SH-SY5Y (cell line): ENCODE results near the gene C4BPB.

Experiments
- GATA2 ChIP-seq: IDR thresholded peaks from 2 replicates; pipeline ENCODE4 v1.6.1; 2011; ENCODE audit warnings: mild to moderate bottlenecking, low read depth, low read length
- GATA3 ChIP-seq: IDR thresholded peaks from 2 replicates; pipeline ENCODE4 v1.6.1; 2011; ENCODE audit warnings: low read depth, mild to moderate bottlenecking, low read length, moderate library complexity

GRCh38 chr1:207145401-207146058 is 56.9 kb downstream of the C4BPB start:
- TF ChIP-seq GATA3 (no peak), GATA2 (no peak)
